IMR-90 (cell line): ENCODE measurements around the gene PEX5L. TPM values are rescaled to one million over a fixed set of nuclear protein-coding genes. Genes with fewer than 3 reads are reported as not detected.

Experiments
- ATAC-seq: fragments of 200-7000 bp; cut with Tn5 transposase; 2 replicates; pipeline ENCODE4 v1.9.1; 2020; ENCODE audit warnings: low read depth, mild to moderate bottlenecking, moderate library complexity
- BruUV-seq: library from RNA; stranded (reverse); fragments of 400-500 nt; replicated peaks from 2 replicates; lab custom pipeline; 2021; lab: Mats Ljungman, UMichigan
- CTCF ChIA-PET: fragments of 300-600 bp; formaldehyde crosslinking; extraction: SDS; loops from one replicate; lab custom pipeline; 2021; ENCODE audit warnings: antibody characterized with exemption; lab: Yijun Ruan, JAX
- POLR2A ChIA-PET: fragments of 300-600 bp; sonication (Branson Sonifier 250); formaldehyde crosslinking; loops from one replicate; lab custom pipeline; 2022; ENCODE audit warnings: antibody characterized with exemption; ENCODE audit not compliant: unreplicated experiment; lab: Charles Lee
- DNase-seq: peaks from one replicate; pipeline ENCODE4 v3.0.0; 2013
- H2AFZ ChIP-seq: replicated peaks from 2 replicates; pipeline ENCODE3; 2013; ENCODE audit warnings: low read length, mild to moderate bottlenecking; ENCODE audit not compliant: poor library complexity
- H2AK5ac ChIP-seq: 2 replicates; pipeline ENCODE4 v1.6.1; 2013; ENCODE audit warnings: low read depth, low read length, inconsistent platforms
- H2AK9ac ChIP-seq: replicated peaks from 2 replicates; pipeline ENCODE3; 2013; ENCODE audit warnings: mild to moderate bottlenecking, low read depth, low read length, moderate library complexity; ENCODE audit not compliant: poor library complexity
- H2BK120ac ChIP-seq: 2 replicates; pipeline ENCODE4 v1.6.1; 2013; ENCODE audit warnings: low read depth, low read length, inconsistent platforms
- H2BK15ac ChIP-seq: 3 replicates; pipeline ENCODE4 v1.6.1; 2013; ENCODE audit warnings: low read depth, low read length, inconsistent platforms
- H2BK20ac ChIP-seq: 2 replicates; pipeline ENCODE4 v1.6.1; 2013; ENCODE audit warnings: low read depth, mild to moderate bottlenecking, inconsistent platforms, low read length, moderate library complexity
- H2BK5ac ChIP-seq: 2 replicates; pipeline ENCODE4 v1.6.1; 2013; ENCODE audit warnings: mild to moderate bottlenecking, low read depth, low read length, inconsistent platforms; ENCODE audit not compliant: poor library complexity, severe bottlenecking
- H3K14ac ChIP-seq: replicated peaks from 2 replicates; pipeline ENCODE4 v1.6.1; 2013; ENCODE audit warnings: low read depth, low read length, inconsistent platforms
- H3K18ac ChIP-seq: 2 replicates; pipeline ENCODE4 v1.6.1; 2013; ENCODE audit warnings: low read depth, low read length, control low read depth
- H3K23ac ChIP-seq: 2 replicates; pipeline ENCODE4 v1.6.1; 2013; ENCODE audit warnings: low read depth, low read length, inconsistent platforms
- H3K27ac ChIP-seq: 2 replicates; pipeline ENCODE4 v1.5.1; 2013; ENCODE audit warnings: mild to moderate bottlenecking, control low read depth, low read length; ENCODE audit not compliant: insufficient read depth
- H3K27me3 ChIP-seq: 2 replicates; pipeline ENCODE4 v1.6.1; 2013; ENCODE audit warnings: low read length; ENCODE audit not compliant: control insufficient read depth, insufficient read depth
- H3K36me3 ChIP-seq: 2 replicates; pipeline ENCODE4 v1.6.1; 2013; ENCODE audit warnings: low read length, mixed read lengths; ENCODE audit not compliant: control insufficient read depth, insufficient read depth
- H3K4ac ChIP-seq: 2 replicates; pipeline ENCODE4 v1.6.1; 2013; ENCODE audit warnings: low read depth, low read length, inconsistent platforms
- H3K4me1 ChIP-seq: 2 replicates; pipeline ENCODE4 v1.6.1; 2013; ENCODE audit warnings: low read length, mixed read lengths; ENCODE audit not compliant: control insufficient read depth, insufficient read depth
- H3K4me2 ChIP-seq: 2 replicates; pipeline ENCODE4 v1.6.1; 2013; ENCODE audit warnings: low read depth, mild to moderate bottlenecking, control low read depth, low read length, moderate library complexity
- H3K4me3 ChIP-seq: 2 replicates; pipeline ENCODE4 v1.5.1; 2013; ENCODE audit warnings: low read depth, mild to moderate bottlenecking, control low read depth, low read length, moderate library complexity; ENCODE audit not compliant: insufficient read depth
- H3K56ac ChIP-seq: 2 replicates; pipeline ENCODE4 v1.6.1; 2013; ENCODE audit warnings: low read length, inconsistent platforms; ENCODE audit not compliant: insufficient read depth; ENCODE audit errors: extremely low read depth
- H3K79me1 ChIP-seq, 2 experiments: 2 replicates each; pipeline ENCODE4 v1.6.1; 2013; ENCODE audit warnings: low read length in 2 of 2, inconsistent platforms in 1 of 2, low read depth in 1 of 2
- H3K9ac ChIP-seq: 2 replicates; pipeline ENCODE4 v1.6.1; 2013; ENCODE audit warnings: low read depth, low read length, control low read depth
- H3K9me1 ChIP-seq: 2 replicates; pipeline ENCODE4 v1.6.1; 2013; ENCODE audit warnings: low read length, inconsistent platforms; ENCODE audit not compliant: insufficient read depth
- H3K9me3 ChIP-seq: 2 replicates; pipeline ENCODE4 v1.6.1; 2013; ENCODE audit warnings: low read length; ENCODE audit not compliant: control insufficient read depth, insufficient read depth
- H4K20me1 ChIP-seq: 2 replicates; pipeline ENCODE4 v1.6.1; 2013; ENCODE audit warnings: low read length, inconsistent platforms; ENCODE audit not compliant: insufficient read depth
- H4K5ac ChIP-seq: 2 replicates; pipeline ENCODE4 v1.6.1; 2013; ENCODE audit warnings: mild to moderate bottlenecking, low read depth, low read length, control low read depth
- H4K8ac ChIP-seq, 2 experiments: 2 replicates each; pipeline ENCODE4 v1.6.1; 2013; ENCODE audit warnings: low read depth in 2 of 2, low read length in 2 of 2, control low read depth in 1 of 2, inconsistent platforms in 1 of 2
- H4K91ac ChIP-seq: 2 replicates; pipeline ENCODE4 v1.6.1; 2013; ENCODE audit warnings: low read depth, low read length, inconsistent platforms; ENCODE audit not compliant: insufficient read depth
- BHLHE40 ChIP-seq: fragments of 150-350 bp; IDR thresholded peaks from 2 replicates; pipeline ENCODE4 v1.6.1; 2016; ENCODE audit warnings: mild to moderate bottlenecking, low read depth, low read length
- CEBPB ChIP-seq: IDR thresholded peaks from 2 replicates; pipeline ENCODE4 v1.6.1; 2012; ENCODE audit warnings: low read depth, low read length, improper control_type of control experiment
- CHD1 ChIP-seq: IDR thresholded peaks from 2 replicates; pipeline ENCODE4 v1.6.1; 2012; ENCODE audit warnings: low read depth, low read length, improper control_type of control experiment
- CTCF ChIP-seq: conservative IDR thresholded peaks from 2 replicates; pipeline ENCODE4 v1.5.1; 2012; ENCODE audit warnings: mild to moderate bottlenecking, low read depth, low read length, improper control_type of control experiment
- ELK1 ChIP-seq: fragments of 150-350 bp; IDR thresholded peaks from 2 replicates; pipeline ENCODE4 v1.6.1; 2016; ENCODE audit warnings: low read depth, mild to moderate bottlenecking, low read length, moderate library complexity, borderline replicate concordance
- FOS ChIP-seq: fragments of 150-350 bp; IDR thresholded peaks from 2 replicates; pipeline ENCODE4 v1.6.1; 2016; ENCODE audit warnings: low read depth, low read length
- MAFK ChIP-seq: IDR thresholded peaks from 2 replicates; pipeline ENCODE4 v1.6.1; 2012; ENCODE audit warnings: low read depth, low read length, improper control_type of control experiment
- MAZ ChIP-seq: IDR thresholded peaks from 2 replicates; pipeline ENCODE4 v1.6.1; 2012; ENCODE audit warnings: low read depth, mild to moderate bottlenecking, low read length, improper control_type of control experiment, moderate library complexity, borderline replicate concordance
- MXI1 ChIP-seq: IDR thresholded peaks from 2 replicates; pipeline ENCODE4 v1.6.1; 2012; ENCODE audit warnings: low read depth, mild to moderate bottlenecking, low read length, moderate library complexity, borderline replicate concordance
- NFE2L2 ChIP-seq: fragments of 150-350 bp; IDR thresholded peaks from 2 replicates; pipeline ENCODE4 v1.6.1; 2016; ENCODE audit warnings: low read depth, mild to moderate bottlenecking, low read length
- POLR2A ChIP-seq: IDR thresholded peaks from 2 replicates; pipeline ENCODE4 v1.6.1; 2012; ENCODE audit warnings: mild to moderate bottlenecking, low read depth, low read length
- RAD21 ChIP-seq: IDR thresholded peaks from 2 replicates; pipeline ENCODE4 v1.6.1; 2012; ENCODE audit warnings: low read length, improper control_type of control experiment
- RCOR1 ChIP-seq: IDR thresholded peaks from 2 replicates; pipeline ENCODE4 v1.6.1; 2012; ENCODE audit warnings: mild to moderate bottlenecking, low read length, improper control_type of control experiment; ENCODE audit not compliant: insufficient replicate concordance
- RFX5 ChIP-seq: IDR thresholded peaks from 2 replicates; pipeline ENCODE4 v1.8.0; 2012; ENCODE audit warnings: low read depth, mild to moderate bottlenecking, low read length, moderate library complexity
- SMC3 ChIP-seq: fragments of 150-350 bp; IDR thresholded peaks from 2 replicates; pipeline ENCODE4 v1.6.1; 2016; ENCODE audit warnings: low read depth, mild to moderate bottlenecking, antibody characterized with exemption, low read length, moderate library complexity
- USF2 ChIP-seq: fragments of 150-350 bp; IDR thresholded peaks from 2 replicates; pipeline ENCODE4 v1.6.1; 2017; ENCODE audit warnings: mild to moderate bottlenecking, antibody characterized with exemption, low read length, low read depth
- WGBS, 2 experiments: methylation state at CpG; one replicate each; pipeline versions ENCODE4 v1.1.5 to v1.1.7; 2013; ENCODE audit warnings: missing lambda C conversion rate in 2 of 2; ENCODE audit not compliant: insufficient read length in 1 of 2; ENCODE audit errors: extremely low coverage in 2 of 2; 5-methylcytosine and 5-hydroxymethylcytosine counted together
- dilution Hi-C: fragments of 300-500 bp; cut with HindIII; formaldehyde crosslinking; loops from one replicate; pipeline ENCODE4 v1.14.3; 2018; ENCODE audit warnings: low sequenced_read_pairs; ENCODE audit not compliant: unreplicated experiment
- in situ Hi-C: fragments of 300-500 bp; cut with MboI; formaldehyde crosslinking; loops from 3 replicates; pipeline ENCODE4 v1.14.3; 2019; ENCODE audit warnings: low sequenced_read_pairs, inconsistent platforms, mixed read lengths
- intact Hi-C: fragments of 100-400 bp; cut with micrococcal nuclease; formaldehyde crosslinking; loops from 2 replicates; pipeline ENCODE4 v1.10.0; 2022
- polyA plus RNA-seq, 3 experiments: library from polyadenylated mRNA; depleted of rRNA; stranded (reverse); fragments of >200 nt; gene quantifications; 2 replicates each; pipeline ENCODE4 v1.2.3, GENCODE V29; 2012; ENCODE audit warnings: low replicate concordance in 1 of 3
- total RNA-seq: library from RNA; depleted of rRNA; stranded (reverse); fragments of >200 nt; gene quantifications from 2 replicates; pipeline ENCODE4 v1.2.3, GENCODE V29; 2012

PEX5L gene
- total and polyA plus RNA-seq, 2 of the 4 experiments (the other 2 are of a cell fraction), result not detected

GRCh38 chr3:179955809-179956208, 80.9 kb downstream of the PEX5L start:
- no peak overlapping the region for H2BK5ac ChIP-seq
- dilution Hi-C loops (no loop called here), intact Hi-C loops (no loop called here), in situ Hi-C loops (no loop called here)
- DNase-seq (no peak), ATAC-seq (no peak)
- H4K8ac ChIP-seq, result no peak overlapping the region
- no peak overlapping the region for H3K9ac ChIP-seq
- no CpG with 5 or more reads among the region's 3 CpGs for WGBS, 2 experiments
- no peak overlapping the region for H2BK120ac ChIP-seq
- no peaks in the 10 kb centered on the region for H3K4me1 ChIP-seq
- no peak overlapping the region for H3K4me2 ChIP-seq
- H3K9me1 ChIP-seq, result no peaks in the 10 kb centered on the region
- H2BK20ac ChIP-seq, result no peak overlapping the region
- no peak overlapping the region for H3K56ac ChIP-seq
- no peak overlapping the region for H2AK5ac ChIP-seq
- BruUV-seq, result no TSS peak
- H3K14ac ChIP-seq, result no peak overlapping the region
- no peak for TF ChIP-seq NFE2L2
- TF ChIP-seq CTCF, result no peak
- TF ChIP-seq FOS, result no peak
- TF ChIP-seq RCOR1, result no peak
- TF ChIP-seq USF2, result no peak
- no peak for TF ChIP-seq MXI1
- TF ChIP-seq CHD1, result no peak
- no peak for TF ChIP-seq POLR2A
- TF ChIP-seq MAZ, result no peak
- no peak for TF ChIP-seq BHLHE40
- TF ChIP-seq CEBPB, result no peak
- TF ChIP-seq ELK1, result no peak
- no peak for TF ChIP-seq RAD21
- TF ChIP-seq RFX5, result no peak
- TF ChIP-seq SMC3, result no peak
- TF ChIP-seq MAFK, result no peak
- no peaks in the 10 kb centered on the region for H4K20me1 ChIP-seq
- H3K4me3 ChIP-seq, result no peak overlapping the region
- H3K79me1 ChIP-seq, result no peaks in the 10 kb centered on the region
- no peak overlapping the region for H4K5ac ChIP-seq
- no peak overlapping the region for H2AK9ac ChIP-seq
- no peak overlapping the region for H3K4ac ChIP-seq
- no peak overlapping the region for H2BK15ac ChIP-seq
- no peak overlapping the region for H3K18ac ChIP-seq
- POLR2A ChIA-PET, result no interaction called here
- no peak overlapping the region for H3K27ac ChIP-seq
- no peak overlapping the region for H3K23ac ChIP-seq
- H4K91ac ChIP-seq, result no peak overlapping the region
- no peaks in the 10 kb centered on the region for H3K27me3 ChIP-seq
- no peaks in the 10 kb centered on the region for H3K9me3 ChIP-seq
- CTCF ChIA-PET, result no interaction called here
- H2AFZ ChIP-seq, result no peak overlapping the region
- H3K36me3 ChIP-seq, result no peaks in the 10 kb centered on the region
